ENCODE measurements around the gene CHADL.

GRCh38 chr22:41215409-41215808 lies 25.3 kb downstream of the CHADL start:
- TF ChIP-seq CTCF (IDR thresholded peaks at IDR 0.05 in 8 of 11, conservative IDR thresholded peaks at IDR 0.05 in 3 of 11) (no peak), POLR2A (IDR thresholded peaks at IDR 0.05) (no peak)
